Stimulated activated CD8-positive, alpha-beta memory T cell treated with anti-CD3 and anti-CD28 coated beads, Interleukin-4, amount 100 ng/mL, for 48 hours (primary cell): ENCODE measurements around the gene CSN3.
"Not testable (repeated sequence)": the region's sequence is repeated elsewhere in the genome, so short reads cannot be mapped to it uniquely, and the experiment has no call there.

Experiments
- DNase-seq: peaks from one replicate; pipeline ENCODE4 v3.0.0-alpha.2; 2020

CSN3 gene, protein sequence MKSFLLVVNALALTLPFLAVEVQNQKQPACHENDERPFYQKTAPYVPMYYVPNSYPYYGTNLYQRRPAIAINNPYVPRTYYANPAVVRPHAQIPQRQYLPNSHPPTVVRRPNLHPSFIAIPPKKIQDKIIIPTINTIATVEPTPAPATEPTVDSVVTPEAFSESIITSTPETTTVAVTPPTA

DNA sequence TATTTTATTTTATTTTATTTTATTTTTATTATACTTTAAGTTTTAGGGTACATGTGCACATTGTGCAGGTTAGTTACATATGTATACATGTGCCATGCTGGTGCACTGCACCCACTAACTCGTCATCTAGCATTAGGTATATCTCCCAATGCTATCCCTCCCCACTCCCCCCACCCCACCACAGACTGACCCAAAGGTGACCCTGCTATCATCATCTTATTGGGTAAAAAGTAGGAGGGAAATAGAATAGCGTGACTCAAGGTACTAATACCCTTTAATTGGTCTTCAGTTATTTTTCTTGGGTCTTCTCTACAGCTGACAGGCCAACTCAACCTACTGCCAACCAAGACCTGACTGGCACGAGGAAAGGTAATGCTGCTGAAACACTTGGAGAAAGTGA is at the start of gene CSN3:
CSN3 (plus strand) TSS at position 301 of the 400 bp plus-strand sequence. CDS start 2,223 bp downstream, outside the sequence.
- DNase-seq, result not testable (repeated sequence)

GRCh38 chr4:70192895-70193294 is 49.5 kb upstream of the CSN3 start:
- DNase-seq, result no peak

DNA sequence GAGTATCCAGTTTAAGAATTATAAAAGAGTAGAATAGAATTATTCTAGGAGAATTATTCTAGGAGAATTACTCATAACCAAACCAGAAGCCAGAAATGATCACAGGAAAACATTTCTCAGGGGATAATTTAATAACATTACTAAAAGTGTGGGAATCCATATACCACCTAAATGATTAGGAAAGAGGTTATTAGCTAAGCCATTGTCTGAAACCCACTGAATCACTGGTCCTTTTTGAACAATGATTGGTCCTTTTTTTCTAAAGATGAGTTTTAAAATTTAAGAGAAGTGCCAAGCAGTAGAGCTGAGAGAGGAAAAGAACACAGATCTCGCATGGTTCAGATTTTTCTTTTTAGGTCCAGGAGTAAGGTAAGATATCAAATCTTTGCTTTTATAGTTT is 47.0 kb upstream of the CSN3 start, which contains the start of gene ODAM:
ODAM (plus strand) TSS at position 301 of the 400 bp plus-strand sequence. CDS start 819 bp downstream, outside the sequence.
- DNase-seq, result no peak

- DNase-seq, result no peak
Measured at GRCh38 chr4:70196857-70197256, 45.5 kb upstream of the CSN3 start.

- DNase-seq, result no peak
Measured at GRCh38 chr4:70197842-70198241, 44.6 kb upstream of the CSN3 start.

DNA sequence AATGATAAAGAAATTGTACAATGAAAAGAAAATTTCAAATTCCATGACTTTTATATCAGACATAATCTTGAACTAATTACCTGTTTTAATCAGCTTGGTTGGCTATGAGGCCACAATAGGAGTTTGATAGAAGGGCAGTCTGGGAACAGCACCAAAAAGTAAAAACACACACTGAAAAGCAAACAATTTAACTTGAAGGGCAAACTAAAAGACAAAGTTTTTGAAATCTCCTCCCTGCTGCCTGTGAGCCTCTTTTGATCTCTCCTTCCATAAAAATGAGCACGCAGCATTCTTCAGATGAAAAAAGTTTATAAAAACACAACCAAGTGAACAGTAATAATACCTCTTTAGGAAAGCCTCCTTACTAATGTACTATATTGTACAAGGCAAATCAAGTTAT is 38.8 kb upstream of the CSN3 start:
- DNase-seq, result no peak

DNA sequence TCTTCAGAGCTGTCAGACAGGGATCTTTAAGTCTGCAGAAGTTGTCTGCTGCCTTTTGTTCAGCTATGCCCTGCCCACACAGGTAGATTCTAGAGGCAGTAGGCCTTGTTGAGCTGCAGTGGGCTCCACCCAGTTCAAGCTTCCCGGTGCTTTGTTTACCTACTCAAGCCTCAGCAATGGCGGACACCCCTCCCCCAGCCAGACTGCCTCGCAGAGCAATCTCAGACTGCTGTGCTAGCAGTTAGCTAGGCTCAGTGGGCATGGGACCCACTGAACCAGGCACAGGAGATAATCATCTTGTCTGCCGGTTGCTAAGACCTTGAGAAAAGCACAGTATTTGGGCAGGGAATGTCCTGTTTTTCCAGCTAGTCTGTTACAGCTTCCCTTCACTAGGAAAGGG is 29.6 kb upstream of the CSN3 start:
- DNase-seq, result not testable (repeated sequence)

DNA sequence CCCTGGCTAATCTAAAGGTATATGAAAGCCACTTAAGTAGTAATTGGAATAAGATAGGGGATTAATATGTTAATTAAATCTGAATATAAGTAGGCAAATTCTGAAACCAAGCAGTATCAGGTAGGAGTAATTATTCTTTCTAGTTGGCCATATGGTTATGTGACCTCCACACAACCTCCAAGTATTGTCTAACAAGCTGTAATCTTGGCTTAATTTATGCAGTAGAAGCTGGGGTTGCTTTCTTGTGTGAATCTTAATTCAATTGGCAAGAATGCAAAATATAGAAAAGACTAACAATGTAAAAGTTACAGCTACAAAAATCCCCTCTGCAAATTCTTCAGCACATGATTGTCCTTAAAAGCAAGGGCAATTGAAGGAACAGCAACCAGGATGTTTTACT is 26.3 kb upstream of the CSN3 start:
- DNase-seq, result not testable (repeated sequence)

DNA sequence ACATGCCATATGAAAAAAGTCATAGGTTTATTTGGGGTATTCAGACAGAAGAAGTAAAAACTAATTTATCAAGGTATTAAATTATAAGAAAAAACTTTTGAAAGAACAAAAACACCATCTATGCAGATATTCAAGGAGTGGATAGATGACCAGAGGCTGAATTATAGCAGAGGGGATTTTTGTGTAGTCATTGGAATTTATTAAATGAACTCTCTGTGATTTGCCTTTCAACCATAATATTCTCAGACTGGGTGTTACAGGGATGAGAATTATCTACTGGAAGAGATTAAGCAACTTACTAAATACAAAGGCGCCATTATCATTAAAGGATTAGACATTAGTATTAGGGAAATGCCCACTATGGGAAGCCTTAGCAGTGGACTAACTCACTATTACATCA is 25.8 kb upstream of the CSN3 start:
- DNase-seq, result not testable (repeated sequence)

DNA sequence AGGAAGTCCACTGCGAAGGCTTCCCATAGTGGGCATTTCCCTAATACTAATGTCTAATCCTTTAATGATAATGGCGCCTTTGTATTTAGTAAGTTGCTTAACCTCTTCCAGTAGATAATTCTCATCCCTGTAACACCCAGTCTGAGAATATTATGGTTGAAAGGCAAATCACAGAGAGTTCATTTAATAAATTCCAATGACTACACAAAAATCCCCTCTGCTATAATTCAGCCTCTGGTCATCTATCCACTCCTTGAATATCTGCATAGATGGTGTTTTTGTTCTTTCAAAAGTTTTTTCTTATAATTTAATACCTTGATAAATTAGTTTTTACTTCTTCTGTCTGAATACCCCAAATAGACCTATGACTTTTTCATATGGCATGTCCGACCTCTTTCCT is 21.0 kb upstream of the CSN3 start:
- not testable (repeated sequence) for DNase-seq

DNA sequence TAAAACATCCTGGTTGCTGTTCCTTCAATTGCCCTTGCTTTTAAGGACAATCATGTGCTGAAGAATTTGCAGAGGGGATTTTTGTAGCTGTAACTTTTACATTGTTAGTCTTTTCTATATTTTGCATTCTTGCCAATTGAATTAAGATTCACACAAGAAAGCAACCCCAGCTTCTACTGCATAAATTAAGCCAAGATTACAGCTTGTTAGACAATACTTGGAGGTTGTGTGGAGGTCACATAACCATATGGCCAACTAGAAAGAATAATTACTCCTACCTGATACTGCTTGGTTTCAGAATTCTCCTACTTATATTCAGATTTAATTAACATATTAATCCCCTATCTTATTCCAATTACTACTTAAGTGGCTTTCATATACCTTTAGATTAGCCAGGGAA is 20.6 kb upstream of the CSN3 start:
- not testable (repeated sequence) for DNase-seq

DNA sequence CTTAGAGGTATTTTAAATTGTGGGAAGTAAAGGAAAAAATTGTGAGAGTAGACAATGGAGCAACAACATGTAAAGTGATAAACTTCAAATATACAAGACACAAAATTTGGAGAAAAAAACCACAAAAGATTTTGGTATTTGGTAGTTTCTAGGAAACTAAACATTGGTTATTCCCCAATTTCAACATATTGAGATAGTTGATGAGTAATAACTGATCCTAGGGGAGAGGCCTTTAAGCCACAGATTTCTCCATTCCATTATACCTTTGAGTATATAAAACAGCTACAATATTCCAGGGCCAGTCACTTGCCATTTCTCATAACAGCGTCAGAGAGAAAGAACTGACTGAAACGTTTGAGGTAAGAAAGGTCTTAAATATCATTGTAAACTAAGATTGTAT is 16.6 kb upstream of the CSN3 start, which contains the start of gene FDCSP:
FDCSP (plus strand) TSS at position 301 of the 400 bp plus-strand sequence. CDS start 5,071 bp downstream, outside the sequence.
- DNase-seq, result no peak

GRCh38 chr4:70236125-70236524 is 6.3 kb upstream of the CSN3 start:
- DNase-seq, result no peak

GRCh38 chr4:70239131-70239883 is 3.1 kb upstream of the CSN3 start:
- no peak for DNase-seq

DNA sequence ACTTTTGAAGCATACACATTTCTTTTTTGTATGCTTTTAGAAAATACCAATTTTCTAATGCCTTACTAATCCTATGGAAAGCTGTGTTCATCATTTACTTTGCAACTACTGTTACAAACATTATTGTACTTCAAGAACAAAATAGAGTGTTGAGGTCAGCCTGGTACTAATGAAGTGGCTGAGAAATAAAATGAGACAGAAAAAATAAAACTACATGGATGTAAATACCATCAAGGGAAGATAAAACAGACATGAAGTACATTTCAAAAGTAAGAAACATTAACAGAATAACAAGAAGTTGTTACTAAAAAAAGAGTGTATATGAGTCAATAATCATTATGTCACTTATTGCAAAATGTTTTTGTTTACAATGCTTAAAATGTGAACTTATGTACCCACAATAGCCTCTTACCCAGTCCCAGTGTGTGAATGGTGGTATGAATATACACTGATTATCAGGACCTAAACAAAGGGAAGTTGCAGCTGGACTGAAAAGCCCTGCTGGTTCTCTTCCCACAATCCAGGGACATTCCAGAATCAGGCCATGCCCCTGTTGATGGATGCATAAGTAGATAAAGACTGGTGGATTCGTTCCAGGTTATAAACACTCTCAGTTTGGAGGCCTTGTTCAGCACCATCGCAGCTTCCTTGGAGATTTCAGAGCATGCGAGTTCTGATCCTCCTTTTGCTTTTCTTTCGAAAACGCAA is 2.4 kb upstream of the CSN3 start:
- no peak for DNase-seq

GRCh38 chr4:70243091-70243490 is 694 bp downstream of the CSN3 start:
- DNase-seq, result no peak

DNA sequence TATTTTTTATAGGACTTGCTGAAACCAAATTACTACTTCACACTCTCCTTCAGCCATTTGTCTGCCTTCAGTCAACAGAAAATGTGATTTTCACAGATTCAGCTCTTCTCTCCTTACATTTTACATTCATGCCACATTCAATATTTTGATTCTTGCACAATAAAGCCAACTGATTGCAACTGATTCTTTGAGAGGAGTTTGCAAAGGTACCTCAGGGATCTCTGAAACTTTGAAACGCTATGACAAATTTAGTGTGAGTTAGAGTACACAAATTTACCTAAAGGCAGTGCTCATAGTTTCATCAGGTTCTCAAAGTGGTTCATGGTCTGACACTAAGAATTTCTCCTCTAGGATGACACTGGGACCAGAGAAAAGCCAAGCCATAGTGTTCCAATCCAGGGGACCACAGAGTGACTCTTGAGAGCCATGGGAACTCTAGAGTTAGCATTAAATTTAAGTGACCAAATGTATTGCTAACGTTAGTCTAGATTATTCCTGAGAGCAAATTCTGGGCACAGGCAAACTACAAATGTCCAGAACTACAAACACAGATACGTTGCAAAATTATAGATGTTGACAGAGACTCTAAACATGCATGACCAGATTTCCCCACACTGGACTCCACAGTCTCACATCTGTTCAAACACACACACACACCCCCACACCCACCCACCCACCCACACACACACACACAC is 9.0 kb downstream of the CSN3 start:
- no peak for DNase-seq

DNA sequence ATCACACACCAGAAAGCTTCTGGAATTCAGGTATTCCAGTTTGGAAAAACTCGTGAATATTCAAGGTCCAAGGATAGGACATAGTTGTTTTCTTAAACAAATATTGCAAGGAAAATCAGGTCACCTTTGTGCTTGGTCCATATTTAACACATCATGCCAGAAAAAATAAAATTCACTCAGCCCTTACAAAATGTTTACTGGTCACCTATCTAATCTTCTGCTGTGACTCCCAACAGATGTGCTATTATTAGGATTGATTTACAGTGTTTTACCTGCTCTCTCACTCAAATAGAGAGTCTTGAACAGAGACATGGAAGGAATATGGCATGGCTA is 9.5 kb downstream of the CSN3 start:
- no peak for DNase-seq

DNA sequence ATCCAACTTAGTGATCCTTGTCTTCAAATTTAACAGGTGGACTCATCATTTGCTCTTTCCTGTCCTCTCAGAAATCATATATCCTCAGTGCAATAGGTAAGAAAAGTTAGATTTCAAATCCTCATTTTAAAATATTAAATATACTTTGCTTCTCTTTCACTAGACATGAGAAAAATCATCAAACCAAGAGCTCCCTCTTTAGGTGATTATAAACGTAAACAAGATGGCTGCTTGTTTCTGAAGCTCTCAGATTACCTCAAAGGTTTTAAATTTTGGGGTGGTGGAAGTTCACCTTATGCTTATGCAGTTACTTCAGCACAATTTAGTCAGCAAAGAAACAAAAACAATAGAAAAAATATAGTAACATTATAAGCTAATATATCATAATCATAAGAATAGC is 27.3 kb downstream of the CSN3 start:
- no peak for DNase-seq

DNA sequence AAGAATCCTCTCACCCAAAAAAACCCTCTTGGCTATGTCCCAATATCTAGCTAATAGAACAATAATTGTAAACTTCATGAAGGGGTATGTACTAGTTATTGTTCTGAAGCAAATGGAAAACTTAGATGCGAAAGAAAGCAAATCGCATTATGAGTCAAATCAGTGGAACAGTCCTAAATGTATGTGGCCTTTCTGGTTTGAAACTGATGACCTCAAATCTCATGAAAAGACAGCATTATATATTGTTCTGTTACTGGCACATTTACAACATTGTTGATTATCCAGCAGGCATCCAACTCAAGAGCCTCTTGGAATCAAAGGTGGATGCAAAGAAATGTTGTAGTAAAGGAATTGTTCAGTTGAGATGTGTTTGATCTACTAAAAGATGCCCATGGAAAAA is 34.7 kb downstream of the CSN3 start:
- no peak for DNase-seq

GRCh38 chr4:70280567-70280966 is 38.2 kb downstream of the CSN3 start:
- no peak for DNase-seq

DNA sequence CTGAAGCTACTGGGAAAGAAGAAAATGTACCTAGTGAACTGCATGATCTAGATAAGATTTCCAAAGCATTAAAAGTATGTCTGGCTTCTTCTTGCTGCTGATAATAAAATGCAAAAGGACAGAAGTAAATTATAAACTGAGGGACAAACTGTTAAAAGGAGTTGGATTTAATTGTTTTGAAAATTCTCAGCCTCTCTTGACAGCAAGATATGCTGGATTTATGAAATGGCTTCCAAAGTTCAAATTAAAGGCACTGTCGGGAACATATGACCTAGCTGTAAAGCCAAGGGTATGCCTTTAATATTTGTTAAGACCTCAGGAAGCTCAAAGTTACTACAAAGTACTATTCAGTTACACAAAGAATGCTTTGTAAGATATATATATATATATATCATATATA is 46.3 kb downstream of the CSN3 start:
- no peak for DNase-seq

GRCh38 chr4:70291341-70291740 is 48.9 kb downstream of the CSN3 start:
- DNase-seq, result no peak
